NCI-H460 (cell line): Measurements from ENCODE around the gene SCARF2. TPM values are rescaled to one million over a fixed set of nuclear protein-coding genes. Genes with fewer than 3 reads are reported as not detected.

Experiments used
- small RNA-seq, 2 experiments: library from RNA; depleted of rRNA; stranded (forward); fragments of <200 nt; gene quantifications; one replicate each; pipeline ENCODE3, GENCODE V24; 2014
- total RNA-seq: library from RNA; depleted of rRNA; stranded (reverse); fragments of >200 nt; shearing (Covaris generic); gene quantifications from 2 replicates; pipeline ENCODE4 v1.2.3, GENCODE V29; 2014; rRNA removed

SCARF2 gene
- total RNA-seq, 1 experiment from 2014 or later, result 1.7 TPM

Small RNA genes within 50 kb of the gene (small RNA-seq; reads per million reads assigned to genes)
- gene RF00019 (0 reads per million in 2 experiments), gene RN7SL812P (0 reads per million in 2 experiments), gene RNU6-225P (0 reads per million in 2 experiments), gene RNY1P9 (0 reads per million in 2 experiments)

Other genes starting within 250 kb of the SCARF2 start
- gene RTN4R, start 169.5 kb downstream of the SCARF2 start, total RNA-seq, result 1.6 and 1.9 TPM in 2 replicates
- gene DGCR6L, start 117.8 kb downstream of the SCARF2 start, total RNA-seq, result 17.3 TPM in 2 replicates
- 10.7 and 11.9 TPM in 2 replicates for gene ZNF74, start 43.7 kb downstream of the SCARF2 start, total RNA-seq
- gene KLHL22, start 58.0 kb upstream of the SCARF2 start, total RNA-seq, result 4.4 and 8.7 TPM in 2 replicates
- gene MED15, start 69.8 kb upstream of the SCARF2 start, total RNA-seq, result 10.7 and 13.5 TPM in 2 replicates